HepG2 (cell line): ENCODE data around the gene UAP1L1. TPM values are rescaled to one million over a fixed set of nuclear protein-coding genes. Genes with fewer than 3 reads are reported as not detected.

Experiments used
- ATAC-seq: fragments of 200-7000 bp; cut with Tn5 transposase; 3 replicates; pipeline ENCODE4 v1.9.1; 2020; ENCODE audit warnings: mild to moderate bottlenecking, moderate library complexity
- BruUV-seq: library from RNA; stranded (reverse); fragments of 400-500 nt; replicated peaks from 2 replicates; lab custom pipeline; 2021; lab: Mats Ljungman, UMichigan
- CTCF ChIA-PET: fragments of 300-600 bp; formaldehyde crosslinking; extraction: SDS; loops from one replicate; lab custom pipeline; 2021; ENCODE audit warnings: low total read pairs, inconsistent platforms, low intra/inter-chr PET ratio; lab: Yijun Ruan, JAX
- POLR2A ChIA-PET: fragments of 350-600 bp; sonication (Branson Sonifier 250); formaldehyde crosslinking; loops from one replicate; lab custom pipeline; 2020; ENCODE audit warnings: antibody characterized with exemption, inconsistent platforms; lab: Yijun Ruan, JAX
- DNase-seq: peaks from one replicate; pipeline ENCODE4 v3.0.0-alpha.2; 2015; ENCODE audit warnings: low spot score
- FAIRE-seq: peaks from 3 replicates; lab custom pipeline; 2011; peaks lifted over from hg19 to GRCh38; lab: Jason Lieb, UNC
- H2AFZ ChIP-seq: one replicate; pipeline ENCODE4 v1.6.1; 2011; ENCODE audit warnings: low read length, inconsistent platforms
- H3K27ac ChIP-seq: fragments of 300-600 bp; 3 replicates; pipeline ENCODE4 v1.8.0; 2011; ENCODE audit warnings: mixed run types, mild to moderate bottlenecking, mixed read lengths, low read length, inconsistent platforms; ENCODE audit not compliant: insufficient read depth; ENCODE audit errors: extremely low read length
- H3K27me3 ChIP-seq, 2 experiments: fragments of 200-600 bp in 1 of 2; 2 replicates in 1 of 2; 3 replicates in 1 of 2; pipeline versions ENCODE4 v1.6.0 to v1.8.0; 2011; ENCODE audit warnings: low read length in 2 of 2, mild to moderate bottlenecking in 2 of 2, moderate library complexity in 2 of 2, inconsistent platforms in 1 of 2; ENCODE audit not compliant: insufficient read depth in 2 of 2, control insufficient read depth in 1 of 2
- H3K36me3 ChIP-seq, 2 experiments: fragments of 200-600 bp in 1 of 2; replicated peaks in 1 of 2; 2 replicates in 1 of 2; 3 replicates in 1 of 2; pipeline versions ENCODE4 v1.5.1 to v1.8.0; 2011; ENCODE audit warnings: low read length in 2 of 2, inconsistent platforms in 1 of 2; ENCODE audit not compliant: insufficient read depth in 2 of 2, control insufficient read depth in 1 of 2
- H3K4me1 ChIP-seq: 2 replicates; pipeline ENCODE4 v1.5.1; 2012; ENCODE audit warnings: low read length, inconsistent platforms; ENCODE audit not compliant: insufficient read depth
- H3K4me2 ChIP-seq: 2 replicates; pipeline ENCODE4 v1.6.0; 2011; ENCODE audit warnings: low read depth, low read length, inconsistent platforms
- H3K4me3 ChIP-seq, 3 experiments: fragments of 200-600 bp in 1 of 3; sonication (generic), shearing (Covaris generic) in 1 of 3; replicated peaks in 1 of 3; 2 replicates each; pipeline ENCODE4 v1.5.1; 2011 to 2016; ENCODE audit warnings: low read length in 3 of 3, inconsistent platforms in 2 of 3, low read depth in 2 of 3, mild to moderate bottlenecking in 2 of 3, control low read depth in 1 of 3, mixed read lengths in 1 of 3; ENCODE audit not compliant: insufficient read depth in 1 of 3
- H3K79me2 ChIP-seq: one replicate; pipeline ENCODE4 v1.6.1; 2011; ENCODE audit warnings: low read length, inconsistent platforms; ENCODE audit not compliant: insufficient read depth
- H3K9ac ChIP-seq: 2 replicates; pipeline ENCODE4 v1.6.0; 2011; ENCODE audit warnings: mild to moderate bottlenecking, low read depth, low read length, inconsistent platforms; ENCODE audit not compliant: insufficient read depth
- H3K9me3 ChIP-seq: 2 replicates; pipeline ENCODE4 v1.5.1; 2012; ENCODE audit warnings: mild to moderate bottlenecking, low read length
- H4K20me1 ChIP-seq: 2 replicates; pipeline ENCODE4 v1.6.0; 2011; ENCODE audit warnings: inconsistent platforms, mild to moderate bottlenecking, low read length, moderate library complexity; ENCODE audit not compliant: insufficient read depth
- AGO2 ChIP-seq: fragments of 200-400 bp; formaldehyde crosslinking; optimal IDR thresholded peaks from 2 replicates; pipeline ENCODE3; 2017; ENCODE audit warnings: mild to moderate bottlenecking, low read depth, low read length, moderate library complexity
- ARID2 ChIP-seq: sonication (generic); formaldehyde crosslinking; IDR thresholded peaks from 2 replicates; pipeline ENCODE4 v1.8.1; 2022; ENCODE audit warnings: mild to moderate bottlenecking, missing genetic modification reagents, borderline replicate concordance
- ATRX ChIP-seq: sonication (generic); formaldehyde crosslinking; IDR thresholded peaks from 2 replicates; pipeline ENCODE4 v1.4.0; 2020; ENCODE audit warnings: missing genetic modification reagents, borderline replicate concordance
- EEA1 ChIP-seq: sonication (generic); formaldehyde crosslinking; IDR thresholded peaks from 2 replicates; pipeline ENCODE4 v1.5.1; 2020; ENCODE audit warnings: mild to moderate bottlenecking, missing genetic modification reagents, borderline replicate concordance
- ESRRA ChIP-seq: sonication (generic); formaldehyde crosslinking; IDR thresholded peaks from 2 replicates; pipeline ENCODE4 v1.5.1; 2020; ENCODE audit warnings: mild to moderate bottlenecking, low read depth, missing genetic modification reagents
- EZH2 ChIP-seq: conservative IDR thresholded peaks from 2 replicates; pipeline ENCODE4 v1.6.1; 2012; ENCODE audit warnings: mild to moderate bottlenecking, low read depth, low read length, moderate library complexity
- MBD4 ChIP-seq: IDR thresholded peaks from 2 replicates; pipeline ENCODE4 v1.6.1; 2012; ENCODE audit warnings: low read length, inconsistent platforms, borderline replicate concordance
- MXD4 ChIP-seq: IDR thresholded peaks from 2 replicates; pipeline ENCODE4 v1.6.1; 2016; ENCODE audit warnings: mild to moderate bottlenecking, missing biosample characterization, missing genetic modification reagents
- PITX1 ChIP-seq: sonication (generic); formaldehyde crosslinking; IDR thresholded peaks from 2 replicates; pipeline ENCODE4 v1.5.1; 2020; ENCODE audit warnings: mild to moderate bottlenecking, missing genetic modification reagents
- SP1 ChIP-seq, 2 experiments: fragments of 450-650 bp in 1 of 2; sonication (generic) in 1 of 2; formaldehyde crosslinking in 1 of 2; IDR thresholded peaks; 2 replicates each; pipeline versions ENCODE4 v1.4.0 to v1.6.1; 2016 to 2020; ENCODE audit warnings: missing genetic modification reagents in 1 of 2
- ZBTB1 ChIP-seq: sonication (generic); formaldehyde crosslinking; IDR thresholded peaks from 2 replicates; pipeline ENCODE4 v1.4.0; 2020; ENCODE audit warnings: missing genetic modification reagents, borderline replicate concordance
- ZNF430 ChIP-seq: sonication (generic); formaldehyde crosslinking; IDR thresholded peaks from 2 replicates; pipeline ENCODE4 v1.9.0; 2021; ENCODE audit warnings: mild to moderate bottlenecking, missing genetic modification reagents
- ZNF567 ChIP-seq: sonication (generic); formaldehyde crosslinking; IDR thresholded peaks from 2 replicates; pipeline ENCODE4 v1.8.1; 2023; ENCODE audit warnings: mild to moderate bottlenecking, missing genetic modification reagents, borderline replicate concordance
- ZNF747 ChIP-seq: sonication (generic); formaldehyde crosslinking; IDR thresholded peaks from 2 replicates; pipeline ENCODE4 v1.8.1; 2023; ENCODE audit warnings: missing genetic modification reagents, mild to moderate bottlenecking, borderline replicate concordance
- ZNF83 ChIP-seq: sonication (generic); formaldehyde crosslinking; IDR thresholded peaks from 2 replicates; pipeline ENCODE4 v1.4.0; 2020; ENCODE audit warnings: missing genetic modification reagents, mild to moderate bottlenecking, borderline replicate concordance
- WGBS: methylation state at CpG from one replicate; pipeline ENCODE4 v1.1.6; 2017; ENCODE audit warnings: low lambda C conversion rate; 5-methylcytosine and 5-hydroxymethylcytosine counted together
- in situ Hi-C: cut with HindIII; loops from 2 replicates; pipeline ENCODE4 v1.10.0; 2017; ENCODE audit warnings: low pct_unique_long_range_greater_than_20kb; ENCODE audit not compliant: extremely low pct_ligation_motif_present
- intact Hi-C: fragments of 100-400 bp; cut with micrococcal nuclease; formaldehyde crosslinking; loops from one replicate; pipeline ENCODE4 v1.10.0; 2022; ENCODE audit not compliant: unreplicated experiment
- polyA plus RNA-seq, 8 experiments: library from polyadenylated mRNA; depleted of rRNA in 3 of 8; stranded (reverse) in 7 of 8; unstranded in 1 of 8; fragments of >200 nt; fragmentation: Illumina TruSeq in 4 of 8; extraction: Trizol in 4 of 8; gene quantifications; 2 replicates each; pipeline versions ENCODE4 v1.2.1 to v1.2.3, GENCODE V29; 2011 to 2016; ENCODE audit warnings: low read depth in 4 of 8, missing spikeins in 1 of 8, mixed read lengths in 1 of 8; ENCODE audit not compliant: insufficient read depth in 1 of 8
- total RNA-seq, 5 experiments: library from RNA; depleted of rRNA; stranded (reverse); fragments of >200 nt; fragmentation: Illumina TruSeq; extraction: Trizol; gene quantifications; 2 replicates each; pipeline ENCODE4 v1.2.3, GENCODE V29; 2016; ENCODE audit warnings: low read depth in 1 of 5
- TF ChIP-seq, protein P1 (sequence below): sonication (generic); formaldehyde crosslinking; IDR thresholded peaks from 2 replicates; pipeline ENCODE4 v1.4.0; 2020; ENCODE audit warnings: mild to moderate bottlenecking, missing genetic modification reagents
- TF ChIP-seq, protein P2 (sequence below): sonication (generic); formaldehyde crosslinking; IDR thresholded peaks from 2 replicates; pipeline ENCODE4 v1.8.1; 2023; ENCODE audit warnings: mild to moderate bottlenecking, missing genetic modification reagents

The UAP1L1 gene
- total and polyA plus RNA-seq, 2 of the 13 experiments (the other 11 are each of a cell fraction or from before 2014, with no cell fraction given) = 5.4 to 6.4 TPM

GRCh38 chr9:137045294-137046087 is 31.8 kb upstream of the UAP1L1 start (continued):
- no peak for TF ChIP-seq EEA1 (CRISPR knock-in tag)

DNA sequence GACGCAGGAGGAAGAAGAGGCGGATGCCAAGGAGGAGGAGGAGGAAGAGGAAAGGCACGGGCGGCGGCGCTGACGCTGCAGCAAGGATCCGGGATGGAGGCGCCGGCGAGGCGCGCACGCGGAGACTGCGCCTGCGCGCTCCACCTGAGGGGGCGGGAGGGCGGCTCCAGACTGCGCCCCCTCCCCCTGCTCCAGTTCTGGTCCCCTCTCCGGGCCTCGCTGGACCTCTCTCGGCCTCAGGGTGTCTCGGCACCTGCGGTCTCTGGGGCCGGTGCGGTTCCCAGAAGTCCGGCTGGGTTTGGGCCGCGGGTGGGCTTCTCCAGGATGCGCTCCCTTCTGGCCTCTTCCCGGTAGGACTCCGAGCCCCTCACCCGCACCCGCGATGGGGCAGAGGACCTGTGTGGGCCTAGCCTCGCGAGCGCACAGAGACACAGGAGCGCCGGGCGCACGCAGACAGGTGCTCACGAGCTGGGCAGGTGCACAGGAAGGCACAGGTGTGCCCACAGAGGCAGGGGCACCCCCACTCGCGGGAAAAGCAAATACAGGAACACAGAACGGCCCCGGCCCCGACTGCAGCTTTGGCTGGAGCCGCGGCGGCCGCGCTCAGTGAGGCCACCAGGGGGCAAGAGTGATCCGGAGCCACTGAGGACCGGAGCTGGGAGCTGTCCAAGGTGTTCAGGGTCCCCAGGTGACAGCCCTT is 31.1 kb upstream of the UAP1L1 start, which contains the start of gene NPDC1:
Gene NPDC1, minus strand, starts transcription at position 90 of the 700 bp plus-strand sequence. CDS start 188 bp downstream, outside the sequence.
- 1% methylated on average over 18 of the region's 57 CpGs for WGBS
- H2AFZ ChIP-seq = no peak within 1 kb of the TSS
- in situ Hi-C loops = loop anchor here (10.0 kb wide), 1 partner anchor 271 kb away; no protein-coding TSS in a partner anchor
- intact Hi-C loops = loop anchor here (1.0 kb wide), 1 partner anchor 21 kb away; no protein-coding TSS in a partner anchor
- no peaks in the 10 kb centered on the region for H3K36me3 ChIP-seq
- FAIRE-seq (peak; percentile 80), DNase-seq (peak; percentile 71), ATAC-seq (peak; percentile 76)
- ChIA-PET CTCF (interaction anchor here (0.6 to 2.8 kb wide), 3 partner anchors 18 to 231 kb away, joined by 3 to 25 read pairs (median 16); partner anchors contain the start of gene TOR4A), POLR2A (interaction anchor here (0.7 to 1.1 kb wide), 7 partner anchors 10 to 40 kb away, joined by 3 to 9 read pairs (median 5); partner anchors contain the start of genes MAN1B1, SAPCD2 and UAP1L1)
- H3K4me1 ChIP-seq = peaks cover 25% of the 10 kb centered on the region
- no peak within 1 kb of the TSS for H3K9ac ChIP-seq
- BruUV-seq = no TSS peak
- H3K9me3 ChIP-seq = no peaks in the 10 kb centered on the region
- H4K20me1 ChIP-seq = peaks cover 3% of the 10 kb centered on the region; the same call in 1 of the 2 replicates
- no peak within 1 kb of the TSS for H3K27ac ChIP-seq
- H3K4me3 ChIP-seq = peak within 1 kb of the TSS; percentile 57 to 77 (median 58); a peak in 5 of 6 replicates
- H3K4me2 ChIP-seq = peak within 1 kb of the TSS; percentile 84
- no peaks in the 10 kb centered on the region for H3K79me2 ChIP-seq
- peaks cover 3 to 27% of the 10 kb centered on the region in 2 experiments; a peak in 4 of 5 replicates for H3K27me3 ChIP-seq
- TF ChIP-seq, protein P1, sequence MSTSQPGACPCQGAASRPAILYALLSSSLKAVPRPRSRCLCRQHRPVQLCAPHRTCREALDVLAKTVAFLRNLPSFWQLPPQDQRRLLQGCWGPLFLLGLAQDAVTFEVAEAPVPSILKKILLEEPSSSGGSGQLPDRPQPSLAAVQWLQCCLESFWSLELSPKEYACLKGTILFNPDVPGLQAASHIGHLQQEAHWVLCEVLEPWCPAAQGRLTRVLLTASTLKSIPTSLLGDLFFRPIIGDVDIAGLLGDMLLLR (CRISPR knock-in tag) = 0 out of 2 replicates have a peak, but pooled peaks have one; percentile 44
- 0 out of 2 replicates have a peak, but pooled peaks have one; percentile 43 for TF ChIP-seq ZNF83 (CRISPR knock-in tag)
- TF ChIP-seq ATRX (CRISPR knock-in tag) = no peak
- TF ChIP-seq ESRRA (CRISPR knock-in tag) = no peak
- peak; percentile 40 for TF ChIP-seq AGO2
- TF ChIP-seq ZNF430 = peak; percentile 93
- peak; percentile 40; the same call in 1 of the 2 replicates for TF ChIP-seq ZNF747 (CRISPR knock-in tag)
- peak; percentile 73; the same call in 1 of the 2 replicates for TF ChIP-seq ARID2 (CRISPR knock-in tag)
- TF ChIP-seq ZBTB1 = peak; percentile 55; the same call in 1 of the 2 replicates
- TF ChIP-seq MBD4 = no peak
- peak; percentile 69; the same call in 1 of the 2 replicates for TF ChIP-seq MXD4
- no peak for TF ChIP-seq SP1 (IDR thresholded peaks at IDR 0.05)
- no peak for TF ChIP-seq SP1 (CRISPR knock-in tag; IDR thresholded peaks at IDR 0.05)
- TF ChIP-seq, protein P2, sequence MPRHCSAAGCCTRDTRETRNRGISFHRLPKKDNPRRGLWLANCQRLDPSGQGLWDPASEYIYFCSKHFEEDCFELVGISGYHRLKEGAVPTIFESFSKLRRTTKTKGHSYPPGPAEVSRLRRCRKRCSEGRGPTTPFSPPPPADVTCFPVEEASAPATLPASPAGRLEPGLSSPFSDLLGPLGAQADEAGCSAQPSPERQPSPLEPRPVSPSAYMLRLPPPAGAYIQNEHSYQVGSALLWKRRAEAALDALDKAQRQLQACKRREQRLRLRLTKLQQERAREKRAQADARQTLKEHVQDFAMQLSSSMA (CRISPR knock-in tag) = peak; percentile 78; the same call in 1 of the 2 replicates
- peak; percentile 59; the same call in 1 of the 2 replicates for TF ChIP-seq PITX1 (CRISPR knock-in tag)
- 0 out of 2 replicates have a peak, but pooled peaks have one; percentile 73 for TF ChIP-seq ZNF567
- TF ChIP-seq EZH2 = no peak
